H9 (cell line): Measurements from ENCODE around the gene PASK. TPM values are rescaled to one million over a fixed set of nuclear protein-coding genes. Genes with fewer than 3 reads are reported as not detected.

Source experiments
- DNase-seq: peaks from one replicate; pipeline ENCODE4 v3.0.0-alpha.2; 2017
- H2AFZ ChIP-seq: one replicate; pipeline ENCODE4 v1.6.1; 2013; ENCODE audit warnings: mild to moderate bottlenecking, low read length, control low read depth, moderate library complexity
- H2AK5ac ChIP-seq: 2 replicates; pipeline ENCODE4 v1.6.1; 2013; ENCODE audit warnings: low read length, control low read depth, mixed read lengths; ENCODE audit not compliant: insufficient read length
- H2BK120ac ChIP-seq: one replicate; pipeline ENCODE4 v1.6.1; 2013; ENCODE audit warnings: low read depth, mild to moderate bottlenecking, low read length, control low read depth, inconsistent platforms; ENCODE audit not compliant: poor library complexity, severe bottlenecking
- H2BK12ac ChIP-seq: 2 replicates; pipeline ENCODE4 v1.6.1; 2013; ENCODE audit warnings: low read length, control low read depth, mixed read lengths, low read depth; ENCODE audit not compliant: insufficient read length
- H2BK15ac ChIP-seq: 2 replicates; pipeline ENCODE4 v1.6.1; 2013; ENCODE audit warnings: low read depth, low read length, control low read depth
- H2BK20ac ChIP-seq: one replicate; pipeline ENCODE4 v1.6.1; 2013; ENCODE audit warnings: low read depth, mild to moderate bottlenecking, low read length, control low read depth, inconsistent platforms; ENCODE audit not compliant: poor library complexity, severe bottlenecking
- H2BK5ac ChIP-seq: 2 replicates; pipeline ENCODE4 v1.6.1; 2013; ENCODE audit warnings: low read length, control low read depth, mixed read lengths; ENCODE audit not compliant: insufficient read length
- H3K14ac ChIP-seq: 2 replicates; pipeline ENCODE4 v1.6.1; 2013; ENCODE audit warnings: low read length, control low read depth; ENCODE audit not compliant: insufficient read depth
- H3K18ac ChIP-seq: 2 replicates; pipeline ENCODE4 v1.6.1; 2013; ENCODE audit warnings: low read depth, mild to moderate bottlenecking, mixed read lengths, low read length, control low read depth; ENCODE audit not compliant: insufficient read length
- H3K23ac ChIP-seq: 2 replicates; pipeline ENCODE4 v1.6.1; 2013; ENCODE audit warnings: low read length, control low read depth, mixed read lengths, low read depth; ENCODE audit not compliant: insufficient read length
- H3K23me2 ChIP-seq: 2 replicates; pipeline ENCODE4 v1.6.1; 2013; ENCODE audit warnings: low read depth, mild to moderate bottlenecking, mixed read lengths, low read length, control low read depth; ENCODE audit not compliant: insufficient read length, poor library complexity, severe bottlenecking
- H3K27ac ChIP-seq: 2 replicates; pipeline ENCODE4 v1.5.1; 2013; ENCODE audit warnings: low read length, control low read depth, mixed read lengths, low read depth; ENCODE audit not compliant: insufficient read length
- H3K27me3 ChIP-seq: 2 replicates; pipeline ENCODE4 v1.6.1; 2013; ENCODE audit warnings: low read length, control low read depth, inconsistent platforms; ENCODE audit not compliant: insufficient read depth
- H3K4ac ChIP-seq: 2 replicates; pipeline ENCODE4 v1.6.1; 2013; ENCODE audit warnings: low read depth, mild to moderate bottlenecking, control low read depth, inconsistent platforms, low read length, moderate library complexity
- H3K4me1 ChIP-seq: 2 replicates; pipeline ENCODE4 v1.6.1; 2013; ENCODE audit warnings: low read length, control low read depth, inconsistent platforms; ENCODE audit not compliant: insufficient read depth
- H3K4me2 ChIP-seq: 2 replicates; pipeline ENCODE4 v1.6.1; 2013; ENCODE audit warnings: low read length, control low read depth, mixed read lengths; ENCODE audit not compliant: insufficient read length, insufficient read depth
- H3K56ac ChIP-seq: 2 replicates; pipeline ENCODE4 v1.6.1; 2013; ENCODE audit warnings: low read depth, mild to moderate bottlenecking, mixed read lengths, low read length, control low read depth; ENCODE audit not compliant: insufficient read length
- H3K79me1 ChIP-seq: 2 replicates; pipeline ENCODE4 v1.6.1; 2013; ENCODE audit warnings: low read depth, mild to moderate bottlenecking, moderate library complexity, low read length, control low read depth, inconsistent platforms; ENCODE audit not compliant: insufficient read depth, poor library complexity, severe bottlenecking
- H3K79me2 ChIP-seq: 2 replicates; pipeline ENCODE4 v1.6.1; 2013; ENCODE audit warnings: low read length, control low read depth, inconsistent platforms; ENCODE audit not compliant: insufficient read depth
- H3K9ac ChIP-seq: 2 replicates; pipeline ENCODE4 v1.6.1; 2013; ENCODE audit warnings: low read length, control low read depth, mixed read lengths; ENCODE audit not compliant: insufficient read length; ENCODE audit errors: extremely low read depth
- H3K9me3 ChIP-seq: one replicate; pipeline ENCODE4 v1.6.1; 2013; ENCODE audit warnings: low read depth, low read length, inconsistent platforms; ENCODE audit not compliant: control insufficient read depth
- H3T11ph ChIP-seq: one replicate; pipeline ENCODE4 v1.6.1; 2013; ENCODE audit warnings: mild to moderate bottlenecking, low read length, control low read depth, inconsistent platforms
- H4K20me1 ChIP-seq: one replicate; pipeline ENCODE4 v1.6.1; 2013; ENCODE audit not compliant: control insufficient read depth, insufficient read length, insufficient read depth
- H4K5ac ChIP-seq: 2 replicates; pipeline ENCODE4 v1.6.1; 2013; ENCODE audit warnings: low read depth, mild to moderate bottlenecking, mixed read lengths, low read length, control low read depth; ENCODE audit not compliant: insufficient read length
- H4K8ac ChIP-seq: replicated peaks from 2 replicates; pipeline ENCODE4 v1.6.1; 2013; ENCODE audit warnings: low read length, control low read depth, mixed read lengths, low read depth; ENCODE audit not compliant: insufficient read length
- H4K91ac ChIP-seq: 2 replicates; pipeline ENCODE4 v1.6.1; 2013; ENCODE audit warnings: low read depth, mild to moderate bottlenecking, moderate library complexity, mixed read lengths, low read length, control low read depth; ENCODE audit not compliant: insufficient read length
- H3K27ac Mint-ChIP-seq, 3 experiments: 2 replicates in 2 of 3; 3 replicates in 1 of 3; pipeline ENCODE4 v1.8.0; 2020 to 2021; ENCODE audit warnings: mixed read lengths in 3 of 3, mild to moderate bottlenecking in 1 of 3, moderate library complexity in 1 of 3
- H3K27me3 Mint-ChIP-seq: 2 replicates; pipeline ENCODE4 v1.8.0; 2021; ENCODE audit warnings: low read depth, mild to moderate bottlenecking, moderate library complexity, mixed read lengths
- H3K36me3 Mint-ChIP-seq, 3 experiments: 2 replicates in 2 of 3; 3 replicates in 1 of 3; pipeline ENCODE4 v1.8.0; 2020 to 2021; ENCODE audit warnings: low read depth in 3 of 3, mixed read lengths in 3 of 3; ENCODE audit not compliant: insufficient read depth in 1 of 3
- H3K4me1 Mint-ChIP-seq, 2 experiments: 2 replicates each; pipeline ENCODE4 v1.8.0; 2020; ENCODE audit warnings: mixed read lengths in 2 of 2
- H3K4me3 Mint-ChIP-seq, 2 experiments: 2 replicates in 1 of 2; 3 replicates in 1 of 2; pipeline ENCODE4 v1.8.0; 2020 to 2021; ENCODE audit warnings: mild to moderate bottlenecking in 2 of 2, mixed read lengths in 2 of 2, moderate library complexity in 1 of 2
- H3K9me3 Mint-ChIP-seq, 2 experiments: 2 replicates in 1 of 2; 3 replicates in 1 of 2; pipeline ENCODE4 v1.8.0; 2020; ENCODE audit warnings: mild to moderate bottlenecking in 2 of 2, mixed read lengths in 2 of 2, moderate library complexity in 1 of 2
- CTCF ChIP-seq: fragments of 200-600 bp; sonication (generic); conservative IDR thresholded peaks from 3 replicates; pipeline ENCODE4 v1.8.0; 2021; ENCODE audit warnings: antibody characterized with exemption, mild to moderate bottlenecking
- WGBS: extraction: QIAGEN DNeasy Blood & Tissue Kit; methylation state at CpG from one replicate; pipeline ENCODE4 v1.1.7; 2013; ENCODE audit warnings: missing lambda C conversion rate, low lambda C conversion rate, mixed read lengths; ENCODE audit not compliant: insufficient read length; ENCODE audit errors: extremely low coverage; 5-methylcytosine and 5-hydroxymethylcytosine counted together
- total RNA-seq: library from RNA; stranded (reverse); gene quantifications from 2 replicates; pipeline ENCODE4 v1.2.1, GENCODE V29; 2021

PASK gene
- total RNA-seq, 1 experiment from 2014 or later = 68.0 TPM

GRCh38 chr2:241134711-241135110 is 14.6 kb downstream of the PASK start:
- Histone ChIP-seq H3T11ph (no peak overlapping the region), H3K14ac (no peak overlapping the region), H3K9ac (no peak overlapping the region), H2BK5ac (no peak overlapping the region), H4K91ac (no peak overlapping the region), H3K9me3 (no peaks in the 10 kb centered on the region), H2AFZ (no peak overlapping the region), H3K4me2 (no peak overlapping the region), H2BK20ac (no peak overlapping the region), H4K5ac (no peak overlapping the region), H3K27ac (no peak overlapping the region), H3K4me1 (no peaks in the 10 kb centered on the region), H3K4ac (no peak overlapping the region), H3K18ac (no peak overlapping the region), H3K79me1 (no peaks in the 10 kb centered on the region), H3K23me2 (no peaks in the 10 kb centered on the region), H3K79me2 (no peaks in the 10 kb centered on the region), H3K27me3 (no peaks in the 10 kb centered on the region), H4K8ac (no peak overlapping the region), H2AK5ac (no peak overlapping the region), H2BK120ac (no peak overlapping the region), H3K23ac (no peak overlapping the region), H2BK15ac (no peak overlapping the region), H2BK12ac (no peak overlapping the region), H4K20me1 (no peaks in the 10 kb centered on the region), H3K56ac (no peak overlapping the region)
- no peak for TF ChIP-seq CTCF
- no peaks in the 10 kb centered on the region for H3K27me3 Mint-ChIP-seq
- H3K36me3 Mint-ChIP-seq = peaks cover 28 to 72% (median 51%) of the 10 kb centered on the region in 3 experiments
- no peak overlapping the region for H3K27ac Mint-ChIP-seq
- no peak overlapping the region for H3K4me3 Mint-ChIP-seq
- WGBS = no CpG with 5 or more reads among the region's 7 CpGs
- H3K4me1 Mint-ChIP-seq = no peaks in the 10 kb centered on the region
- no peaks in the 10 kb centered on the region for H3K9me3 Mint-ChIP-seq
- DNase-seq = no peak
